Astrocyte (in vitro differentiated cells and primary cell): ENCODE measurements around the gene SULF2. TPM values are rescaled to one million over a fixed set of nuclear protein-coding genes. Genes with fewer than 3 reads are reported as not detected.

ENCODE experiments used
- DNase-seq: peaks from one replicate; pipeline ENCODE4 v3.0.0-alpha.2; 2010; ENCODE audit warnings: low read depth
- FAIRE-seq: peaks from 2 replicates; lab custom pipeline; 2011; peaks lifted over from hg19 to GRCh38; lab: Jason Lieb, UNC
- H2AFZ ChIP-seq: 2 replicates; pipeline ENCODE4 v1.6.0; 2012; ENCODE audit warnings: low read depth, low read length, inconsistent platforms
- H3K27ac ChIP-seq: 2 replicates; pipeline ENCODE4 v1.5.1; 2011; ENCODE audit warnings: low read depth, low read length, inconsistent platforms
- H3K27me3 ChIP-seq: 2 replicates; pipeline ENCODE4 v1.6.0; 2011; ENCODE audit warnings: low read length, inconsistent platforms; ENCODE audit not compliant: insufficient read depth
- H3K36me3 ChIP-seq: 2 replicates; pipeline ENCODE4 v1.5.1; 2011; ENCODE audit warnings: low read length, inconsistent platforms; ENCODE audit not compliant: insufficient read depth
- H3K4me1 ChIP-seq: 2 replicates; pipeline ENCODE4 v1.5.1; 2011; ENCODE audit warnings: low read length, inconsistent platforms; ENCODE audit not compliant: insufficient read depth
- H3K4me2 ChIP-seq: 2 replicates; pipeline ENCODE4 v1.6.0; 2012; ENCODE audit warnings: low read length, inconsistent platforms
- H3K4me3 ChIP-seq: 2 replicates; pipeline ENCODE4 v1.5.1; 2011; ENCODE audit warnings: low read depth, mild to moderate bottlenecking, low read length, inconsistent platforms; ENCODE audit not compliant: insufficient read depth
- H3K79me2 ChIP-seq: 2 replicates; pipeline ENCODE4 v1.6.0; 2012; ENCODE audit warnings: mild to moderate bottlenecking, low read length, inconsistent platforms; ENCODE audit not compliant: insufficient read depth
- H3K9ac ChIP-seq: 2 replicates; pipeline ENCODE4 v1.6.0; 2012; ENCODE audit warnings: mild to moderate bottlenecking, low read length, inconsistent platforms
- H3K9me3 ChIP-seq: 2 replicates; pipeline ENCODE4 v1.5.1; 2012; ENCODE audit warnings: low read depth, mild to moderate bottlenecking, low read length, inconsistent platforms; ENCODE audit not compliant: insufficient read depth
- H4K20me1 ChIP-seq: 2 replicates; pipeline ENCODE4 v1.6.0; 2012; ENCODE audit warnings: low read length, inconsistent platforms; ENCODE audit not compliant: insufficient read depth
- H3K27ac Mint-ChIP-seq: one replicate; pipeline ENCODE4 v1.8.0; 2021; ENCODE audit warnings: mild to moderate bottlenecking, mixed read lengths; ENCODE audit not compliant: unreplicated experiment
- H3K27me3 Mint-ChIP-seq: one replicate; pipeline ENCODE4 v1.8.0; 2021; ENCODE audit warnings: low read depth, mixed read lengths; ENCODE audit not compliant: unreplicated experiment
- H3K36me3 Mint-ChIP-seq: one replicate; pipeline ENCODE4 v1.8.0; 2021; ENCODE audit warnings: low read depth, mixed read lengths; ENCODE audit not compliant: unreplicated experiment
- H3K4me1 Mint-ChIP-seq: one replicate; pipeline ENCODE4 v1.8.0; 2021; ENCODE audit warnings: low read depth, mixed read lengths; ENCODE audit not compliant: unreplicated experiment
- H3K4me3 Mint-ChIP-seq: one replicate; pipeline ENCODE4 v1.8.0; 2021; ENCODE audit warnings: mild to moderate bottlenecking, moderate library complexity, mixed read lengths; ENCODE audit not compliant: unreplicated experiment
- H3K9me3 Mint-ChIP-seq: one replicate; pipeline ENCODE4 v1.8.0; 2021; ENCODE audit warnings: mild to moderate bottlenecking, mixed read lengths; ENCODE audit not compliant: unreplicated experiment
- EZH2 ChIP-seq: IDR thresholded peaks from 2 replicates; pipeline ENCODE4 v1.6.1; 2012; ENCODE audit warnings: mild to moderate bottlenecking, low read length, inconsistent platforms; ENCODE audit not compliant: insufficient read depth
- total RNA-seq: library from RNA; stranded (reverse); gene quantifications from 2 replicates; pipeline ENCODE4 v1.2.1, GENCODE V29; 2021
- TF ChIP-seq, protein P1 (sequence below): IDR thresholded peaks from 2 replicates; pipeline ENCODE4 v1.5.1; 2011; ENCODE audit warnings: low read depth, mild to moderate bottlenecking, inconsistent platforms, low read length, moderate library complexity; ENCODE audit not compliant: insufficient read depth

The SULF2 gene
- total RNA-seq, 1 donor from 2014 or later, result 139 TPM

DNA sequence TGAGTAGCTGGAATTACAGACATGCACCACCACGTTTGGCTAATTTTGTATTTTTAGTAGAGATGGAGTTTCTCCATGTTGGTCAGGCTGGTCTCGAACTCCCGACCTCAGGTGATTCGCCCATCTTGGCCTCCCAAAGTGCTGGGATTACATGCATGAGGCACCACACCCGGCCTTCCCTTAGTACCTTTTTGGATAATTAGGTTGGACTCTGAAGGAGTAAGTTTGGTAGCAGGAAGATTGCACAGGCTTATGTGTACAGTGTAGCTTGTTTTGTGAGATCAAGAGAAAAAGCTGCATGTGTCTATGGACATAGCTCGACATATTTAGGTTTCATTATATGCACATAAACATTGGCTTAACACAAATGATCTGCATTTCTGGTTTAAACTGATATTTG, 166.8 kb downstream of the SULF2 start:
- Histone ChIP-seq H3K79me2 (peaks cover 15% of the 10 kb centered on the region), H3K4me2 (no peak overlapping the region), H3K27ac (no peak overlapping the region), H3K9ac (no peak overlapping the region), H3K4me3 (no peak overlapping the region), H3K9me3 (no peaks in the 10 kb centered on the region), H4K20me1 (no peaks in the 10 kb centered on the region), H2AFZ (no peak overlapping the region), H3K4me1 (no peaks in the 10 kb centered on the region), H3K27me3 (no peaks in the 10 kb centered on the region), H3K36me3 (no peaks in the 10 kb centered on the region)
- peaks cover 10% of the 10 kb centered on the region for H3K36me3 Mint-ChIP-seq
- DNase-seq (no peak), FAIRE-seq (no peak)
- H3K9me3 Mint-ChIP-seq, result no peaks in the 10 kb centered on the region
- no peak overlapping the region for H3K4me3 Mint-ChIP-seq
- TF ChIP-seq, protein P1, sequence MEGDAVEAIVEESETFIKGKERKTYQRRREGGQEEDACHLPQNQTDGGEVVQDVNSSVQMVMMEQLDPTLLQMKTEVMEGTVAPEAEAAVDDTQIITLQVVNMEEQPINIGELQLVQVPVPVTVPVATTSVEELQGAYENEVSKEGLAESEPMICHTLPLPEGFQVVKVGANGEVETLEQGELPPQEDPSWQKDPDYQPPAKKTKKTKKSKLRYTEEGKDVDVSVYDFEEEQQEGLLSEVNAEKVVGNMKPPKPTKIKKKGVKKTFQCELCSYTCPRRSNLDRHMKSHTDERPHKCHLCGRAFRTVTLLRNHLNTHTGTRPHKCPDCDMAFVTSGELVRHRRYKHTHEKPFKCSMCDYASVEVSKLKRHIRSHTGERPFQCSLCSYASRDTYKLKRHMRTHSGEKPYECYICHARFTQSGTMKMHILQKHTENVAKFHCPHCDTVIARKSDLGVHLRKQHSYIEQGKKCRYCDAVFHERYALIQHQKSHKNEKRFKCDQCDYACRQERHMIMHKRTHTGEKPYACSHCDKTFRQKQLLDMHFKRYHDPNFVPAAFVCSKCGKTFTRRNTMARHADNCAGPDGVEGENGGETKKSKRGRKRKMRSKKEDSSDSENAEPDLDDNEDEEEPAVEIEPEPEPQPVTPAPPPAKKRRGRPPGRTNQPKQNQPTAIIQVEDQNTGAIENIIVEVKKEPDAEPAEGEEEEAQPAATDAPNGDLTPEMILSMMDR, result no peak
- TF ChIP-seq EZH2, result no peak
- no peaks in the 10 kb centered on the region for H3K4me1 Mint-ChIP-seq
- no peaks in the 10 kb centered on the region for H3K27me3 Mint-ChIP-seq
- no peak overlapping the region for H3K27ac Mint-ChIP-seq

DNA sequence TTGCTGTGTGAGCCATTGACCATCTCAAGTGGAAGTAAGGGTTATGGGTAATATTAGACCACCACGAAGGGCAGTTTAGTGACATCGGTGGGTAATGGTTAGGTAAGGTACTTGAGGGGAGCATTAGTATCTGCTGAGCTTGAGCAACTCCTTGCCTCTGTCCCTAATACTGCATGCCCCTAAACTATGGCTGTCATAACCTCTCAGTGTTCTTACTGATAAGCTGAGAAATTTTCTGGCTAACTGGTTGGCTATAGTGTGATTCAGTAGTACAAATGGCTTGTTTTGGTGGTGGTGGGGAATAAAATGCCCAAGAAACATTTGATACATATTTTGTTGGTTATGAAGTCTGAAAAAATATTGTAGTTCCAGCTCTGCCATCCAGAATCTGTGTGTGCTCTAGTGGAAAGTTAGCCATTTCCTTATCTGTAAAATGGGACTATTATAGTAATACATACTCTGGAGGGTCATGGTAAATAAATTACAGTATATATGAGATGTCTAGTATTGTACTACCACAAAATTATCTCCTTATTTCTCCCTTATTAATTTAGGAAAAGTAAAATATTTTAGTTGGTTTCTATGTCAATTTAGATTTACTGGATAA, 170.5 kb downstream of the SULF2 start:
- FAIRE-seq (no peak), DNase-seq (no peak)
- H3K4me3 ChIP-seq, result no peak overlapping the region
- Mint-ChIP-seq H3K27me3 (no peaks in the 10 kb centered on the region), H3K9me3 (no peaks in the 10 kb centered on the region), H3K4me3 (no peak overlapping the region), H3K36me3 (peaks cover 10% of the 10 kb centered on the region), H3K4me1 (peaks cover 13% of the 10 kb centered on the region), H3K27ac (no peak overlapping the region)
- no peak overlapping the region for H3K27ac ChIP-seq
- no peak overlapping the region for H3K4me2 ChIP-seq
- no peak overlapping the region for H2AFZ ChIP-seq
- H4K20me1 ChIP-seq, result no peaks in the 10 kb centered on the region
- H3K4me1 ChIP-seq, result peaks cover 12% of the 10 kb centered on the region
- no peaks in the 10 kb centered on the region for H3K36me3 ChIP-seq
- peaks cover 23% of the 10 kb centered on the region for H3K79me2 ChIP-seq
- H3K9me3 ChIP-seq, result no peaks in the 10 kb centered on the region
- no peaks in the 10 kb centered on the region for H3K27me3 ChIP-seq
- no peak for TF ChIP-seq EZH2
- TF ChIP-seq, protein P1, result no peak
- H3K9ac ChIP-seq, result no peak overlapping the region

DNA sequence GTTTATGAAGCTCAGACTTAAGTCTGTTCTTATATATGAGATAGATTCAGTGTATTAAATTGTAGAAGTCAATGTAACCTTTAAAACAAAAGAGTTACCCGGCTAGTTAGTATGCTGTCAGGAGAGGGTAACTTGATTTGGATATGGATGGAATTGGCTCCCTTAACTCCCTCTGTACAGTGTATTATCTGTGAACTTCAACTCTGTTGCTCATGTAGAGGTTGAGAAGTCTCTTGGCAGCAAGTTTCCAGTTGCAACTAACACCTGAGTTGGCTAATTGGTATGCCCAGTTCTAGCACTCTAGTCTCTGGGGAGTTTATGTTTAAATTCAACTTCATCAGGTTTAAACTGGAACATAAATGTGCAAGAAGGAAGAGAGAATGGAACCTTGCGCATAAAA, 172.6 kb downstream of the SULF2 start:
- H3K4me1 ChIP-seq, result peaks cover 12% of the 10 kb centered on the region
- DNase-seq (no peak), FAIRE-seq (no peak)
- H3K4me3 ChIP-seq, result no peak overlapping the region
- TF ChIP-seq, protein P1, result no peak
- TF ChIP-seq EZH2, result no peak
- H2AFZ ChIP-seq, result no peak overlapping the region
- H3K9me3 ChIP-seq, result no peaks in the 10 kb centered on the region
- no peaks in the 10 kb centered on the region for H3K9me3 Mint-ChIP-seq
- H3K4me2 ChIP-seq, result no peak overlapping the region
- H3K9ac ChIP-seq, result no peak overlapping the region
- H3K4me1 Mint-ChIP-seq, result peaks cover 14% of the 10 kb centered on the region
- H3K27me3 Mint-ChIP-seq, result no peaks in the 10 kb centered on the region
- H4K20me1 ChIP-seq, result no peaks in the 10 kb centered on the region
- peaks cover 27% of the 10 kb centered on the region for H3K79me2 ChIP-seq
- H3K27me3 ChIP-seq, result no peaks in the 10 kb centered on the region
- peak overlapping the region; percentile 62 for H3K27ac Mint-ChIP-seq
- no peak overlapping the region for H3K4me3 Mint-ChIP-seq
- no peak overlapping the region for H3K27ac ChIP-seq
- H3K36me3 ChIP-seq, result no peaks in the 10 kb centered on the region
- H3K36me3 Mint-ChIP-seq, result peaks cover 10% of the 10 kb centered on the region
